ENCODE data around the gene CARD19. TPM values are rescaled to one million over a fixed set of nuclear protein-coding genes. Genes with fewer than 3 reads are reported as not detected.

The CARD19 gene
- total RNA-seq, 3 donors from 2014 or later, result 59.0 to 79.3 (median 62.1) TPM

DNA sequence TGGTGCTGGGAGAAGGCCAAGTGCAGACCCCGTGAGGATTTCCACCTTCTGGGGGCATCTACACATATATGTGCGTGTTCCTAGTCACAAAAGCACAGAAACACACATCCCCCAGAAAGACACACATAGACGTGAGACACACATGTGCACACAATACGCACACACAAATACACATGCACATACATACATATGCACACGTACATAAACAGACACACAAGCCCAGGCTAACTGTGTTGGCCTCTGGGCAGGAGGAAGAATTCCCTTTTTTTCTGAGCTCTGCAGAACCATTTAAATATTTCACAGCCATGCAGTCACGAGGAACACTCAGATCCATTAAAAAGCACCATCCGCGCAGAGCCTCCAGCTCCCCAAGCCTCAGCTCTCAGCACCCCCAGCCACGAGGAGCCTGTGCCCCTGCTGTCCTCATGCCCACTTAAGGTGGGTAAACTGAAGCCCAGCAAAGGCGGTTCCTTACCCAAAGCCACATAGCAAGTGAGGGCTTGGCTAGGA, 32.8 kb downstream of the CARD19 start:
- TF ChIP-seq, protein P1, sequence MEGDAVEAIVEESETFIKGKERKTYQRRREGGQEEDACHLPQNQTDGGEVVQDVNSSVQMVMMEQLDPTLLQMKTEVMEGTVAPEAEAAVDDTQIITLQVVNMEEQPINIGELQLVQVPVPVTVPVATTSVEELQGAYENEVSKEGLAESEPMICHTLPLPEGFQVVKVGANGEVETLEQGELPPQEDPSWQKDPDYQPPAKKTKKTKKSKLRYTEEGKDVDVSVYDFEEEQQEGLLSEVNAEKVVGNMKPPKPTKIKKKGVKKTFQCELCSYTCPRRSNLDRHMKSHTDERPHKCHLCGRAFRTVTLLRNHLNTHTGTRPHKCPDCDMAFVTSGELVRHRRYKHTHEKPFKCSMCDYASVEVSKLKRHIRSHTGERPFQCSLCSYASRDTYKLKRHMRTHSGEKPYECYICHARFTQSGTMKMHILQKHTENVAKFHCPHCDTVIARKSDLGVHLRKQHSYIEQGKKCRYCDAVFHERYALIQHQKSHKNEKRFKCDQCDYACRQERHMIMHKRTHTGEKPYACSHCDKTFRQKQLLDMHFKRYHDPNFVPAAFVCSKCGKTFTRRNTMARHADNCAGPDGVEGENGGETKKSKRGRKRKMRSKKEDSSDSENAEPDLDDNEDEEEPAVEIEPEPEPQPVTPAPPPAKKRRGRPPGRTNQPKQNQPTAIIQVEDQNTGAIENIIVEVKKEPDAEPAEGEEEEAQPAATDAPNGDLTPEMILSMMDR (IDR thresholded peaks at IDR 0.05), result no peak
- no peak for TF ChIP-seq POLR2A (IDR thresholded peaks at IDR 0.05)
- no peak for TF ChIP-seq POLR2AphosphoS5 (IDR thresholded peaks at IDR 0.05)
- intact Hi-C loops (cut with DNase I; ENCODE audit: low total_unique reads), result no loop called here
- peaks cover 27 to 41% of the 10 kb centered on the region in 2 donors for H3K4me1 ChIP-seq
- no peaks in the 10 kb centered on the region for H3K36me3 ChIP-seq
- peak overlapping the region in 1 of 2 donors; percentile 91 for H3K27ac ChIP-seq
- no peak overlapping the region for H3K4me3 ChIP-seq
- no peaks in the 10 kb centered on the region for H3K27me3 ChIP-seq
- H3K9me3 ChIP-seq, result no peaks in the 10 kb centered on the region
- DNase-seq (ENCODE audit: low spot score in 2 of 2), result no peak

DNA sequence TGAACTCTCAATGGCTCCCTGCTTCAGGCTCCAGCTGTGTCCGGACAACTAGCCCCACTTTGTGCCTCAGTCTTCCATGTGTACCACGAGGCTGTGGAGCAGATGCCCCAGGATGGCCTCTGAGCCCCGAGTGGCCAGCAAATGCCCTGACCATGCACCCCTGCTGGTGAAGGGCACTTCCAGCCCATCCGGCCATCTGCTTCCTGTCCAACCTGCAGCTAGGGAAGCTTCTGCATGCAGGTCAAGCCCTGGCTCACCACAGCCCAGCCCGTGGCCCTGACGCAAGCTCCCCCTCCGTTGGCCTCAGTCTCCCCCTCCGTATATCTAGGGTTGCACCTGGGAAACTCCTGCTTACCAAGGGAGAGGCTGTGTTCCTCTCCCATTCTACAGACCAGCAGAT, 33.3 kb downstream of the CARD19 start:
- Histone ChIP-seq H3K27me3 (no peaks in the 10 kb centered on the region), H3K4me1 (peaks cover 27 to 41% of the 10 kb centered on the region in 2 donors), H3K27ac (peak overlapping the region; percentile 91 to 94), H3K36me3 (no peaks in the 10 kb centered on the region), H3K9me3 (no peaks in the 10 kb centered on the region), H3K4me3 (peak overlapping the region in 1 of 3 donors; percentile 5)
- intact Hi-C loops (cut with DNase I; ENCODE audit: low total_unique reads), result no loop called here
- DNase-seq (ENCODE audit: low spot score in 2 of 2), result no peak
- TF ChIP-seq POLR2AphosphoS5 (IDR thresholded peaks at IDR 0.05), result peak in 2 of 3 donors; percentile 12 to 28
- no peak for TF ChIP-seq POLR2A (IDR thresholded peaks at IDR 0.05)
- TF ChIP-seq, protein P1 (IDR thresholded peaks at IDR 0.05), result no peak

- Histone ChIP-seq H3K36me3 (no peaks in the 10 kb centered on the region), H3K4me3 (peak overlapping the region in 1 of 3 donors; percentile 5), H3K9me3 (no peaks in the 10 kb centered on the region), H3K27ac (peak overlapping the region; percentile 91 to 94), H3K4me1 (peaks cover 30 to 41% of the 10 kb centered on the region in 2 donors), H3K27me3 (no peaks in the 10 kb centered on the region)
- DNase-seq (ENCODE audit: low spot score in 2 of 2), result no peak
- intact Hi-C loops (cut with DNase I; ENCODE audit: low total_unique reads), result loop anchor here (5.0 kb wide), 1 partner anchor 33 kb away; the partner anchor contains the start of gene CARD19
- TF ChIP-seq, protein P1 (IDR thresholded peaks at IDR 0.05), result no peak
- TF ChIP-seq POLR2AphosphoS5 (IDR thresholded peaks at IDR 0.05), result no peak
- no peak for TF ChIP-seq POLR2A (IDR thresholded peaks at IDR 0.05)
Observed at GRCh38 chr9:93129691-93130500, 33.9 kb downstream of the CARD19 start.

DNA sequence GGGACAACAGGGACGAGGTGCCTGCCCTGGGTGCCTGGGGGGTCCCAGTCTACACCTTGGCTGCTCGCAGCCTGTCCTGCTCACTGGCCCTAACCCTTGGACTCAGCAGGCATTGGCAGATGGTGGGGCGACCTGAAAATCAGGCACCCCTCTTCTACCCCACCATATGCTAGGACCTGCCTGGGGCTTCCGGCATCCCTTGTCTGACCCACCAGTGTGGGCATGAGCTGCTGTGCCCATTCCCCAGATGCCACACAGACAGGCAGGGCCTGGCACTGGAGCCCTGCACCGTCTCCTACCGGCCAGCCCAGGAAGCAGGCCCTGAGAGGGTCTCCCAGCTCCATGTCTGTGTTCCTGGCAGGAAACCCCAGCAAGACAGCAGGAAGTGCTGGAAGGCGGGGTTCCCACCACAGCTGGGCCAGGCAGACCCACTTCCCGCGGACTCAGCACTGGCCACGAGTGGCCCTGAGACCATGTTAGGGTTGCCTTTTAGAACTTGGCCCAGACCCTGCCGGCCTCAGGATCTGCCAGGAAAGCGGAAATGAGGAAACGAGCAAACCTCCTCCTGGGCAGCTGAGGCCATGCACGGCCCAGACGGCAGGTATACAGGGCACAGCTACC, 35.0 kb downstream of the CARD19 start:
- no peak for DNase-seq (ENCODE audit: low spot score in 2 of 2)
- TF ChIP-seq POLR2AphosphoS5 (IDR thresholded peaks at IDR 0.05), result peak in 2 of 3 donors; percentile 18 to 27
- TF ChIP-seq, protein P1 (IDR thresholded peaks at IDR 0.05), result no peak
- TF ChIP-seq POLR2A (IDR thresholded peaks at IDR 0.05), result no peak
- Histone ChIP-seq H3K4me3 (peak overlapping the region in 1 of 3 donors; percentile 84), H3K27me3 (no peaks in the 10 kb centered on the region), H3K9me3 (no peaks in the 10 kb centered on the region), H3K4me1 (peaks cover 31 to 41% of the 10 kb centered on the region in 2 donors), H3K27ac (peak overlapping the region; percentile 91 to 94), H3K36me3 (no peaks in the 10 kb centered on the region)
- intact Hi-C loops (cut with DNase I; ENCODE audit: low total_unique reads), result loop anchor here (5.0 kb wide), 1 partner anchor 34 kb away; the partner anchor contains the start of gene CARD19

Measured in breast epithelium (tissue), 4 donors.